WTC11 (cell line): ENCODE measurements around the gene TAF15.

Experiments used
- ATF3 ChIP-seq: sonication (generic); formaldehyde crosslinking; conservative IDR thresholded peaks from 2 replicates; pipeline ENCODE4 v1.8.1; 2022; ENCODE audit warnings: mild to moderate bottlenecking, missing genetic modification reagents
- CTCF ChIP-seq: fragments of 200-600 bp; IDR thresholded peaks from 2 replicates; pipeline ENCODE4 v1.8.0; 2022; ENCODE audit warnings: antibody characterized with exemption
- ESRRA ChIP-seq: sonication (generic); formaldehyde crosslinking; IDR thresholded peaks from 2 replicates; pipeline ENCODE4 v1.8.1; 2022; ENCODE audit warnings: mild to moderate bottlenecking, missing genetic modification reagents, borderline replicate concordance
- FOXK1 ChIP-seq: sonication (generic); formaldehyde crosslinking; IDR thresholded peaks from 2 replicates; pipeline ENCODE4 v1.8.0; 2022; ENCODE audit warnings: mild to moderate bottlenecking, moderate library complexity, missing genetic modification reagents
- GABPB1 ChIP-seq: sonication (generic); formaldehyde crosslinking; IDR thresholded peaks from 2 replicates; pipeline ENCODE4 v1.8.1; 2023; ENCODE audit warnings: mild to moderate bottlenecking, missing genetic modification reagents
- GTF2I ChIP-seq: fragments of 250-450 bp; sonication (Bioruptor Pico); conservative IDR thresholded peaks from 2 replicates; pipeline ENCODE4 v1.4.0; 2021; ENCODE audit warnings: mild to moderate bottlenecking
- IRF1 ChIP-seq: sonication (generic); formaldehyde crosslinking; IDR thresholded peaks from 2 replicates; pipeline ENCODE4 v1.8.0; 2023; ENCODE audit warnings: missing genetic modification reagents
- NR2C2 ChIP-seq: sonication (generic); formaldehyde crosslinking; IDR thresholded peaks from 2 replicates; pipeline ENCODE4 v1.8.0; 2022; ENCODE audit warnings: mild to moderate bottlenecking, missing genetic modification reagents
- TCF7 ChIP-seq: sonication (generic); formaldehyde crosslinking; IDR thresholded peaks from 2 replicates; pipeline ENCODE4 v1.8.0; 2022; ENCODE audit warnings: mild to moderate bottlenecking, low read depth, missing genetic modification reagents, moderate library complexity
- ZNF121 ChIP-seq: sonication (generic); formaldehyde crosslinking; IDR thresholded peaks from 2 replicates; pipeline ENCODE4 v1.8.0; 2023; ENCODE audit warnings: missing genetic modification reagents

- TF ChIP-seq CTCF = no peak
- TF ChIP-seq GABPB1 = no peak
- no peak for TF ChIP-seq GTF2I (CRISPR knock-in tag)
- TF ChIP-seq ESRRA (CRISPR knock-in tag) = no peak
- TF ChIP-seq IRF1 (CRISPR knock-in tag) = no peak
- no peak for TF ChIP-seq FOXK1 (CRISPR knock-in tag)
- no peak for TF ChIP-seq ATF3
- no peak for TF ChIP-seq TCF7 (CRISPR knock-in tag)
- no peak for TF ChIP-seq ZNF121 (CRISPR knock-in tag)
- TF ChIP-seq NR2C2 (CRISPR knock-in tag) = no peak
Observed at GRCh38 chr17:35890774-35891155, 81.5 kb downstream of the TAF15 start.
